HepG2 (cell line): Measurements from ENCODE around the gene ESYT2. TPM values are rescaled to one million over a fixed set of nuclear protein-coding genes. Genes with fewer than 3 reads are reported as not detected.
A peak's percentile ranks its signal among the peaks of the same experiment; 100 is the strongest.

Experiments
- ATAC-seq: fragments of 200-7000 bp; cut with Tn5 transposase; 3 replicates; pipeline ENCODE4 v1.9.1; 2020; ENCODE audit warnings: mild to moderate bottlenecking, moderate library complexity
- BruUV-seq: library from RNA; stranded (reverse); fragments of 400-500 nt; replicated peaks from 2 replicates; lab custom pipeline; 2021; lab: Mats Ljungman, UMichigan
- CTCF ChIA-PET: fragments of 300-600 bp; formaldehyde crosslinking; extraction: SDS; loops from one replicate; lab custom pipeline; 2021; ENCODE audit warnings: low total read pairs, inconsistent platforms, low intra/inter-chr PET ratio; lab: Yijun Ruan, JAX
- POLR2A ChIA-PET: fragments of 350-600 bp; sonication (Branson Sonifier 250); formaldehyde crosslinking; loops from one replicate; lab custom pipeline; 2020; ENCODE audit warnings: antibody characterized with exemption, inconsistent platforms; lab: Yijun Ruan, JAX
- DNase-seq: peaks from one replicate; pipeline ENCODE4 v3.0.0-alpha.2; 2015; ENCODE audit warnings: low spot score
- FAIRE-seq: peaks from 3 replicates; lab custom pipeline; 2011; peaks lifted over from hg19 to GRCh38; lab: Jason Lieb, UNC
- H2AFZ ChIP-seq: one replicate; pipeline ENCODE4 v1.6.1; 2011; ENCODE audit warnings: low read length, inconsistent platforms
- H3K27ac ChIP-seq: fragments of 300-600 bp; 3 replicates; pipeline ENCODE4 v1.8.0; 2011; ENCODE audit warnings: mixed run types, mild to moderate bottlenecking, mixed read lengths, low read length, inconsistent platforms; ENCODE audit not compliant: insufficient read depth; ENCODE audit errors: extremely low read length
- H3K27me3 ChIP-seq, 2 experiments: fragments of 200-600 bp in 1 of 2; 2 replicates in 1 of 2; 3 replicates in 1 of 2; pipeline versions ENCODE4 v1.6.0 to v1.8.0; 2011; ENCODE audit warnings: low read length in 2 of 2, mild to moderate bottlenecking in 2 of 2, moderate library complexity in 2 of 2, inconsistent platforms in 1 of 2; ENCODE audit not compliant: insufficient read depth in 2 of 2, control insufficient read depth in 1 of 2
- H3K36me3 ChIP-seq, 2 experiments: fragments of 200-600 bp in 1 of 2; replicated peaks in 1 of 2; 2 replicates in 1 of 2; 3 replicates in 1 of 2; pipeline versions ENCODE4 v1.5.1 to v1.8.0; 2011; ENCODE audit warnings: low read length in 2 of 2, inconsistent platforms in 1 of 2; ENCODE audit not compliant: insufficient read depth in 2 of 2, control insufficient read depth in 1 of 2
- H3K4me1 ChIP-seq: 2 replicates; pipeline ENCODE4 v1.5.1; 2012; ENCODE audit warnings: low read length, inconsistent platforms; ENCODE audit not compliant: insufficient read depth
- H3K4me2 ChIP-seq: 2 replicates; pipeline ENCODE4 v1.6.0; 2011; ENCODE audit warnings: low read depth, low read length, inconsistent platforms
- H3K4me3 ChIP-seq, 3 experiments: fragments of 200-600 bp in 1 of 3; sonication (generic), shearing (Covaris generic) in 1 of 3; replicated peaks in 1 of 3; 2 replicates each; pipeline ENCODE4 v1.5.1; 2011 to 2016; ENCODE audit warnings: low read length in 3 of 3, inconsistent platforms in 2 of 3, low read depth in 2 of 3, mild to moderate bottlenecking in 2 of 3, control low read depth in 1 of 3, mixed read lengths in 1 of 3; ENCODE audit not compliant: insufficient read depth in 1 of 3
- H3K79me2 ChIP-seq: one replicate; pipeline ENCODE4 v1.6.1; 2011; ENCODE audit warnings: low read length, inconsistent platforms; ENCODE audit not compliant: insufficient read depth
- H3K9ac ChIP-seq: 2 replicates; pipeline ENCODE4 v1.6.0; 2011; ENCODE audit warnings: mild to moderate bottlenecking, low read depth, low read length, inconsistent platforms; ENCODE audit not compliant: insufficient read depth
- H3K9me3 ChIP-seq: 2 replicates; pipeline ENCODE4 v1.5.1; 2012; ENCODE audit warnings: mild to moderate bottlenecking, low read length
- H4K20me1 ChIP-seq: 2 replicates; pipeline ENCODE4 v1.6.0; 2011; ENCODE audit warnings: inconsistent platforms, mild to moderate bottlenecking, low read length, moderate library complexity; ENCODE audit not compliant: insufficient read depth
- KLF15 ChIP-seq: sonication (generic); formaldehyde crosslinking; IDR thresholded peaks from 2 replicates; pipeline ENCODE4 v1.8.1; 2023; ENCODE audit warnings: borderline replicate concordance, mild to moderate bottlenecking, inconsistent platforms, missing genetic modification reagents, mixed read lengths
- MAFK ChIP-seq, 2 experiments: IDR thresholded peaks in 1 of 2; conservative IDR thresholded peaks in 1 of 2; 2 replicates each; pipeline ENCODE4 v1.6.1; 2011; ENCODE audit warnings: improper control_type of control experiment in 2 of 2, low read length in 2 of 2
- MLX ChIP-seq: IDR thresholded peaks from 2 replicates; pipeline ENCODE4 v1.6.1; 2016
- PHB2 ChIP-seq: fragments of 450-650 bp; IDR thresholded peaks from 2 replicates; pipeline ENCODE4 v1.6.1; 2018; ENCODE audit not compliant: partially characterized antibody
- RCOR2 ChIP-seq: IDR thresholded peaks from 2 replicates; pipeline ENCODE4 v1.6.1; 2016; ENCODE audit warnings: missing biosample characterization, missing genetic modification reagents
- THRA ChIP-seq: sonication (generic); formaldehyde crosslinking; IDR thresholded peaks from 2 replicates; pipeline ENCODE4 v1.4.0; 2020; ENCODE audit warnings: missing genetic modification reagents, borderline replicate concordance
- WGBS: methylation state at CpG from one replicate; pipeline ENCODE4 v1.1.6; 2017; ENCODE audit warnings: low lambda C conversion rate; 5-methylcytosine and 5-hydroxymethylcytosine counted together
- in situ Hi-C: cut with HindIII; loops from 2 replicates; pipeline ENCODE4 v1.10.0; 2017; ENCODE audit warnings: low pct_unique_long_range_greater_than_20kb; ENCODE audit not compliant: extremely low pct_ligation_motif_present
- intact Hi-C: fragments of 100-400 bp; cut with micrococcal nuclease; formaldehyde crosslinking; loops from one replicate; pipeline ENCODE4 v1.10.0; 2022; ENCODE audit not compliant: unreplicated experiment
- polyA plus RNA-seq, 8 experiments: library from polyadenylated mRNA; depleted of rRNA in 3 of 8; stranded (reverse) in 7 of 8; unstranded in 1 of 8; fragments of >200 nt; fragmentation: Illumina TruSeq in 4 of 8; extraction: Trizol in 4 of 8; gene quantifications; 2 replicates each; pipeline versions ENCODE4 v1.2.1 to v1.2.3, GENCODE V29; 2011 to 2016; ENCODE audit warnings: low read depth in 4 of 8, missing spikeins in 1 of 8, mixed read lengths in 1 of 8; ENCODE audit not compliant: insufficient read depth in 1 of 8
- total RNA-seq, 5 experiments: library from RNA; depleted of rRNA; stranded (reverse); fragments of >200 nt; fragmentation: Illumina TruSeq; extraction: Trizol; gene quantifications; 2 replicates each; pipeline ENCODE4 v1.2.3, GENCODE V29; 2016; ENCODE audit warnings: low read depth in 1 of 5

Gene ESYT2
- total and polyA plus RNA-seq, 2 of the 13 experiments (the other 11 are each of a cell fraction or from before 2014, with no cell fraction given): 28.5 to 37.3 TPM

- Histone ChIP-seq H3K36me3 (peaks cover 12 to 37% of the 10 kb centered on the region in 2 experiments; a peak in 4 of 5 replicates), H2AFZ (no peak overlapping the region), H3K27ac (no peak overlapping the region), H3K79me2 (peaks cover 27% of the 10 kb centered on the region), H3K4me2 (no peak overlapping the region), H3K27me3 (no peaks in the 10 kb centered on the region), H3K9ac (no peak overlapping the region), H3K4me3 (no peak overlapping the region), H3K9me3 (no peaks in the 10 kb centered on the region), H4K20me1 (peaks cover 9% of the 10 kb centered on the region; the same call in 1 of the 2 replicates), H3K4me1 (no peaks in the 10 kb centered on the region)
- BruUV-seq: no TSS peak
- FAIRE-seq (no peak), ATAC-seq (no peak), DNase-seq (no peak)
- TF ChIP-seq PHB2: no peak
- TF ChIP-seq MAFK (conservative IDR thresholded peaks at IDR 0.05 in 1 of 2, IDR thresholded peaks at IDR 0.05 in 1 of 2; ENCODE audit: low read length in 2 of 2): peak in 1 of 2 experiments; percentile 21; a peak in 1 of 4 replicates
- WGBS: 76% methylated on average over 1 of the region's 1 CpG
- ChIA-PET POLR2A (interaction anchor here (0.6 kb wide), 1 partner anchor 29 kb away, joined by 3 read pairs; no protein-coding TSS in a partner anchor), CTCF (no interaction called here)
- intact Hi-C loops (no loop called here), in situ Hi-C loops (no loop called here)
Measured at GRCh38 chr7:158798741-158799140, 30.6 kb downstream of the ESYT2 start.

GRCh38 chr7:158796667-158797066 lies 32.6 kb downstream of the ESYT2 start:
- Histone ChIP-seq H3K4me1 (no peaks in the 10 kb centered on the region), H3K27ac (no peak overlapping the region), H3K4me3 (no peak overlapping the region), H2AFZ (no peak overlapping the region), H3K36me3 (peaks cover 13 to 50% of the 10 kb centered on the region in 2 experiments; a peak in 4 of 5 replicates), H3K9ac (no peak overlapping the region), H3K9me3 (no peaks in the 10 kb centered on the region), H3K4me2 (no peak overlapping the region), H4K20me1 (peaks cover 3% of the 10 kb centered on the region; the same call in 1 of the 2 replicates), H3K27me3 (no peaks in the 10 kb centered on the region), H3K79me2 (peaks cover 9% of the 10 kb centered on the region)
- 95% methylated on average over 23 of the region's 23 CpGs for WGBS
- in situ Hi-C loops (no loop called here), intact Hi-C loops (no loop called here)
- ChIA-PET POLR2A (no interaction called here), CTCF (no interaction called here)
- FAIRE-seq: no peak
- DNase-seq: no peak
- no TSS peak for BruUV-seq
- no peak for ATAC-seq
- TF ChIP-seq KLF15 (CRISPR knock-in tag) (no peak), RCOR2 (CRISPR knock-in tag) (no peak), THRA (CRISPR knock-in tag) (no peak), MLX (CRISPR knock-in tag) (no peak)
